Activated T-cell treated with anti-CD3 and anti-CD28 coated beads for 24 hours (primary cell): Measurements from ENCODE around the gene ANXA3.
A peak's percentile ranks its signal among the peaks of the same experiment; 100 is the strongest.

Source experiments
- DNase-seq: peaks from one replicate; pipeline ENCODE4 v3.0.0-alpha.2; 2020; ENCODE audit warnings: low read depth

ANXA3 gene

DNA sequence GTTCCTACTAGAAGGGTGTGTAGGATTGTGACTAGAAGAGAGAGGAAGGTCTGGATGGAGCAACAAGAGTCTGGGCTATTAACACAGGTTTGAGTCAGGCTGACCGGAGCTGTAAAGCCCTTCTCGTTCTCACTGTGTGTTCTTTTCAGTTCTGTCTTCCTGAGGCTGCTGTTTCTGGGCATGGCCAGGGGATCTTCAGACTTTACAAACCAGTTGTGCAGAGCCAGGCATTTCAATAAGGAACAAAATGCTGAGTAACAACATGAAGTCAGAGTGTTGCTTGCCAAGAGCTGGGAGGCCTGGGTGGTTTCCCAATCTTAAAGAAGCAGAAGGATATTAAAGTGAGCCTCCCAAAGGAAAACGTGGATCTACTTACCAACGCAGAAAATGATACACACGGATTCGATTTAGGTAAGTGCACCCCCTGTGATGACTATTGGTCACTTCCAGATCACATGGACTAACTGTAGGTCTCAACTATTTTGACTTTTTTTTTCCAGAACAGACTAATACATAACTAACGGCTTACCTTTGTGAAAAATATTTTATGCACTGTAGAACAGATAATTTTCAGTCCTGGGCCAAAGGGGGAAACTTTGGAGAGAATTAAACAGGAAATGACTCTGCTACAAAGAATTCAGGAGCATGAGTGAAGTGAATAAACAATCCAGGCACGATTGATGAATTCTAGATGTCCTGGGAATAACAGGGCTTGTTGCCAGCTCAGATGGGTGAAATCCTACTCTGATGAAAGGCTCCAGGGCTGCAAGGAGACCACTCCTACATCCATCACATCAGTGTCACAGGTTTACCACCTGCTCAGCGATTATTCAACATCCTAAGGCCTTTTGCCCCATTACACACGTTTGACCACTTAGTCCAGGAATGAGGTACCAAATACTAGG lies 94.5 kb downstream of the ANXA3 start:
- DNase-seq: no peak

DNA sequence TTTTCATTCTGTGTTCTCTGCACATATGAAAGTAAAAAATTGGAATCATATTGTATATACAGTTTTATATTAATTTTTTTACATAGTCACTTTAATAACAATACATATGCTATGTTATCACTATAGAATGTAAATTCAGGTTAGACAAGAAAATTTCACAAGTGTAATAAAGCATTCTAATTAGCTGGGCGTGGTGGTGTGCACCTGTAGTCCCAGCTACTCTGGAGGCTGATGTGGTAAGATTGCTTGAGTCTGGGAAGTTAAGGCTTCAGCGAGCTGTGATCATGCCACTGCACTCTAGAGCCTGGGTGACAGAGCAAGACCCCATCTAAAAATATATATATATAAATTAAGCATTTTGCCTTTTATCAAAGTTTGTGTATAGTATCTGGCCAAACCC lies 95.7 kb downstream of the ANXA3 start:
- DNase-seq: no peak

DNA sequence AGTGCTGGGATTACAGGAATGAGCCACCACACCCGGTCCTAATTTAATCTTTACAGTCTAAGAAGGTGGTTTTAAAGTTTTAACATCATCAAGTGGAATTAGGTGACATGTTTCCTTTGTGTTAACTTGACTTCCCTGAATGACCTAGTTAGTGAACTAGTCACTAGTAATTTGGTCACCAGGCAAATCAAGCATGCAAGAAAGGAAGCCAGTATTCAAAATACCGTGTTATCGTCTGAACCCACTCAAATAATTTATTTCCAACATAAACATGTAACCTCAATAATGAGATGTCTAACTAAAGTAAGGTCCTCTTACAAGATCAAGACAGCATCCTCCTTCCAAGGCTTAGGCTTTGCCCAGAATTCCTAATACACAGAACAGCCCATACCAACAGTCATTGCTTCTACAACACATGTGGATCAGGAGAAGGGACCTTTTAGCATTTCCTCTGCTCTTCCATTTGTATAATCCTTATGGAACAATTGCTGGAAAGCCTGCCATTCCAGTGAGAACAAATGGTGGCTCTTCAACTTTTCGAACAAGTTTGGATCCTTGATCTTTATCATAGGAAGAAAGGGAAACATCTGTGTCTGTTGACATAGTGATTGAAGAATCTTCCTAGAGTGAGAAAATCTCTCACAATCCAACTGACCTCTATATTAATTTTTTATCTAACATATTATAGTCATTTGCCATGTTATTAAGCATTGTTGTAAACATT lies 97.2 kb downstream of the ANXA3 start:
- no peak for DNase-seq

DNA sequence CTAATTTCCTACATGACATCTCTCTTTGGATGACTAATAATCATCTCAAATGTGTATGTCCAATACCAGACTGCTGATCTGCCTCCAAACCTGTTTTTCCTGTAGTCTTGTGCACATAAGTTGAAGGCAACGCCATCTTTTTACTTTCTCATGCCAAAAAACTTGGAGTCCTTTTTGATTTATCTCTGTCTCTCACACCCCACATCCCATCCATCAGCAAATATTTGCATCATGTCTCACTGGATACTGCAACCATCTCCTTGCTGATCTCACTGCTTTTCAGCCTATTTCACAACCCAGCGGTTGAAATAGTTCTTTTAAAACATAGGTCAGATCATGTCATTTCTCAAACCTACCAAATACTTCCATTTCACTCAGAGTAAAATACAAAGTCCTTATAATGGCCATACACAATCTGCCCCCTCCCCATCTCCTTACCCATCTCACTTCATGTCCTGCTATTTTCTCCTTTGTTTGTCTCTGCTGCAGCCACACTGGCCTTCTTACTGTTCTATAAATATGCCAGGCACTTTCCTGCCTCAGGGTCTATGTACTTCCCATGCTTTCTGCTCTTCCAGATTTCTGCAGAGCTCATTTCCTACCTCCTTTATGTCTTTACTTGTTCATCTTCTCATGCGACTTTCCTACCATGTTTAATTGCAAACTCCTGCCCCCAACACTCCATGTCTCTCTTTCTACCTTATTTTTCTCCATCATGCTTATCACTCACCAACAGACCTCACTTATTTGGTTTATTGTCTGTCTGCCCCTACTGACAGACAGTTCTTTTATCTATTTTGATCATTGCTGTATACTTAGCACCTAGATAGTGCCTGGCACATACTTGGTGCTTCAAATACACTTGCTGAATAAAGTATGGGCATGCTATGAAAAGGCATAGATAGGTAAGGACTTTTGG lies 98.8 kb downstream of the ANXA3 start:
- DNase-seq: no peak

DNA sequence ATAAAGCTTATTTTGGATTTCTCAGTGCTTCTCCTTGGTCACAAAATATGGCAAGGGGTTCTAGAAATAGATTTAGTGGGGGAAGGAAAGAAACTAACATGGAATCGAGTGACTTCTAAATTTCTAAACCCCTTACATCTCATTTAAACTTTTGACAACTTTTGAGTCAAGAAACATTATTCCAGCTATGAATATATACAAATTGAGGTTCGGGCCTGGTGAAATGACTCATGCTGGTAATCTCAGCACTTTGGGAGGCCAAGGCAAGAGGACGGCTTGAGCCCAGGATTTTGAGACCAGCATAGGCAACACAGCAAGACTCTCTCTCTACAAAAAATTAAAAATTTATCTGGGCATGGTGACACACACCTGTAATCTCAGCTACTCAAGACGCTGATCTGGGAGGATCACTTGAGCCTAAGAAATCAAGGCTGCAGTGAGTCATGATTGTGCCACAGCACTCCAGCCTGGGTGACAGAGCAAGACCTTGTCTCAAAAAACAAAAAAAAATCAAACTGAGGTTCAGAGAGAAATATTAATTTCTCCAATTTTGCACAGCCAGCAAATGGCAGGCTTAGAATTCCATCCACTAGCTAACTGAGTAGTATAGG lies 99.8 kb downstream of the ANXA3 start:
- DNase-seq: no peak

DNA sequence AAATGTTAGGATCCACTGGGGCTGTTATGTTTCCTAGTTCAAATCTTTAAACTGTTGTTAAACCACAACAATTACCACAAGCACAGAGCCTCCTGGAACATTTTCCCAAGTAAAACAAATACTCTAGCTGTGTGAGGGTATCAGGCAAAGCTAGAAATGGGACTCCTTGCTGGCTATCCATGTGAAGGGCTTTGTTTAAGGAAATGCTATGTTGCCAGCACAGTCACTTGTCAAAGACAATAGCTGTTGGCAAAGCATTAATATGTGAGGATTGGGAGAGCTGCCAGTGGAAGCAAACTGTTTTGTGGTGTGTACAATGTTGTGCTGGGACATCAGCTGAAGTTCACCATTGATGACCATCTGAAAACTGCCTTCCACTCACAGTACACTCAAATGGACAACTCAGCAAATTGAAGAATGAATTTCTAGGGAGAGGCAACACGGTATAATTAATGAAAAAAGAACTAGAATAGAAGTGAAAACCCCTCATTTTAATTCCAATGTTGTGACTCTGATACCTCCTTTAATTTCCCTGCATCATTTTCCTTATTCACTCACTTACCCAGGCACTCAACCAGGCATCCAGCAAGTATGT lies 100.8 kb downstream of the ANXA3 start:
- DNase-seq: no peak

DNA sequence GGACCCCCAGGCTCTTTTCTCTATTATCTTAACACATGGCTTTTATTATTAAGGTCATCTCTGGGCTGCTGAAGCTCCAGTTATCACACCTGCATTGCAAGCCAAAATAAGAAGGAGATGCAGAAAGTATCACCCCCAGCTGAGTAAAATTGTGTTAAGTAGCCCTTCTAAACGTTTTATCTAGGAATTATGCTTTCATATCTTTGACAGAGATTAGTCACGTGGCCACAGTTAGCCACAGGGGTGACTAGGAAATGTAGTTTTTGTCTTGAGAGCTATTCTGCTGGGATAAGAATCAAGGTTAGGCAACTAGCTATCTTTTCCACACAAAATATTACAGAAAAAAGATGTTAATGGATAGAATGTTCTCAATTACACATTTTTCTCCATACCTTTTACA lies 102.1 kb downstream of the ANXA3 start:
- DNase-seq: no peak

DNA sequence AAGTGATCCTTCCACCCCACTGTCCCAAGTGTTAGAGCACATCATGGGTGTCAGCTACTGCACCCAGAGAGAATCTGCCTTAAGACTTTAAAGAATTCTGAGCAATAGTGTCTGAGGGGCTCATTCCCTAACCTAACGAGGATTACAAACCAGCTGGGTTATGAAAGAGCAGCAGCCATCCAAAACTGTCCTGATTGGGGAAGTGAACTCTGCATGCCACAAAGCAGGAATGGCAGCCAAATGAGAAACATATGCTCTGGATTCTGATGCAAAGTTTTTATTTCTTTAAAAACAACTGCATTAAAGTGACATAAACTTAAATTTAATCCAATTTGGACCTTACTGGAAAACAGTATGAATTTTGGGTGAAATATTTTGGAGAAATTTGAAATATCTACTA lies 103.2 kb downstream of the ANXA3 start:
- no peak for DNase-seq

DNA sequence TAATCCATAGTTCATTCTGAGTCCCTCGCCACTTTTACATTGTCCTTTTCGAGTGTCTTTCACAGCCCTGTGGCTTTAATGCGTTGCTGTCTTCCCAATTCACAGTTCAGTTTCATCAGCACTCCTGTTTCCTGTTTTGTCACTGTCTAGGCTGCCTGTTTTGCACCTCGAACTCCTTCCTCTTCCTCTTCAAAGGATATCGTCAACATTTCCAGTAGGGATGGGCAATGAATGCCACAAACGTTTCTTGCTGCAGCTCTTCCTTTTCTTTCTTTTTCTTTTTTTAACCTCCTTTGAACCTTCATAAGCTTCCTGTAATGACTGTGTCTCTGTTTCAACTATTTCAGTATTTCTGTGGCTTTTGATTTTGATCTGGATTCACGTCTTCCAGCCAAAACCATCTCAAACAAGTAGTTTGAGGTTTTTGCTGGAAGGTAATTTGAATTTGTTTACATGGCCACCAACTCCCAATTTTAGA lies 105.4 kb downstream of the ANXA3 start:
- DNase-seq: peak; percentile 22

DNA sequence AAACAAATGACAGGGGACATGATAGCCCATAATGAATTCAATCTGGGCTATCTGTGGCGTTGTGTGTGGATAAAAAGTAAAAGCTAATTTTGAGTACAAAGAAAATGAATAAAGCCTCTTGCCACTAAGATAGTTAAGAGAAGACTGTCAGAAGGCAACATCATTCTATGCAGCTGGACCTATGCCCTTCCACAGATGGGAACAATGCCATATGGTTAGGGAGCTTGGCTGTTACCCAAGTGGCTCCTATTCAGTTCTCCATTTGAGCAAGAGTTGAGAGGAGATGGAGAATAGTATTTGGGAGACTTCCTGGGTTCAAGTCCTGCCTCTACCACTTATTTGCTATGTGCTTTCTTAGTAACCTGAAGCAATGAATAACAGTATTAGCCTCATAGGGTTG lies 107.7 kb downstream of the ANXA3 start:
- no peak for DNase-seq

DNA sequence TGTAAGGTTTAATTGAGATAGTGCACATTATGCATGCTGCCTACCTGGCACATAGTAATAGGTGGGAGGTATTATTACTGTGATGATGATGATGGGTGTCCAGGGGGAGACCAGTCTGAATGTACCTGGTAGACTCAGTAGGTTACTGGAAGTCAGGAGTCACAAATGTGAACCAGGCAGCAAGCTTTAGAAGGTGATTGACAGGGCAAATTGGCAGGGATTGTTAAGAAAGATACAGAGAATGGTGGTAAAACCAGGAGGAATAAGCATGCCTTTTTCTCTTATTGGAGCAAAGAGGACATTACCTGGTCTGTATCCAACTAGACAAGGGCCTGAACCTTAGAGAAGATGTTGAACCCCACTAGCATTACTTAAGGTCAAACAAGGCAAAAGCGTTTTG lies 108.1 kb downstream of the ANXA3 start:
- DNase-seq: no peak
